Liver (tissue), 9 donors: Measurements from ENCODE around the gene MBLAC1. TPM values are rescaled to one million over a fixed set of nuclear protein-coding genes. Genes with fewer than 3 reads are reported as not detected.

Experiments
- DNase-seq: peaks from one replicate; pipeline ENCODE4 v3.0.0-alpha.2; 2017; ENCODE audit warnings: low spot score
- H3K27ac ChIP-seq, 2 donors: one replicate each; pipeline ENCODE4 v1.7.0; 2013; ENCODE audit warnings: inconsistent platforms in 2 of 2, low read length in 2 of 2, control low read depth in 1 of 2, low read depth in 1 of 2, mild to moderate bottlenecking in 1 of 2
- H3K27me3 ChIP-seq, 4 donors: one replicate each; pipeline versions ENCODE4 v1.6.1 to v1.7.0; 2013; ENCODE audit warnings: low read length in 3 of 4, inconsistent platforms in 1 of 4, mild to moderate bottlenecking in 1 of 4, moderate library complexity in 1 of 4; ENCODE audit not compliant: control insufficient read depth in 4 of 4, insufficient read depth in 4 of 4
- H3K36me3 ChIP-seq, 4 donors: one replicate each; pipeline versions ENCODE4 v1.6.1 to v1.7.0; 2013; ENCODE audit warnings: low read length in 3 of 4, mild to moderate bottlenecking in 3 of 4, low read depth in 1 of 4, moderate library complexity in 1 of 4; ENCODE audit not compliant: control insufficient read depth in 4 of 4, insufficient read depth in 3 of 4
- H3K4me1 ChIP-seq, 4 donors: one replicate each; pipeline versions ENCODE4 v1.6.1 to v1.7.0; 2013; ENCODE audit warnings: low read length in 3 of 4, mild to moderate bottlenecking in 3 of 4, moderate library complexity in 1 of 4; ENCODE audit not compliant: control insufficient read depth in 4 of 4, insufficient read depth in 4 of 4
- H3K4me3 ChIP-seq, 3 donors: one replicate each; pipeline versions ENCODE4 v1.6.1 to v1.7.0; 2013; ENCODE audit warnings: low read length in 3 of 3, control low read depth in 1 of 3, low read depth in 1 of 3, mild to moderate bottlenecking in 1 of 3
- H3K9ac ChIP-seq, 2 donors: one replicate each; pipeline ENCODE4 v1.7.0; 2013; ENCODE audit warnings: low read length in 2 of 2, mild to moderate bottlenecking in 2 of 2, moderate library complexity in 2 of 2, control low read depth in 1 of 2, low read depth in 1 of 2
- H3K9me3 ChIP-seq, 4 donors: one replicate each; pipeline versions ENCODE4 v1.6.1 to v1.7.0; 2013; ENCODE audit warnings: low read length in 3 of 4; ENCODE audit not compliant: control insufficient read depth in 4 of 4
- ATF3 ChIP-seq: IDR thresholded peaks from 2 replicates; pipeline ENCODE4 v1.6.1; 2016; ENCODE audit warnings: antibody characterized with exemption
- EGR1 ChIP-seq, 2 donors: IDR thresholded peaks; 2 replicates each; pipeline ENCODE4 v1.6.1; 2016 to 2018; ENCODE audit warnings: antibody characterized with exemption in 2 of 2, low read depth in 2 of 2
- FOXA1 ChIP-seq: IDR thresholded peaks from 2 replicates; pipeline ENCODE4 v1.6.1; 2016; ENCODE audit warnings: antibody characterized with exemption
- FOXA2 ChIP-seq: IDR thresholded peaks from 2 replicates; pipeline ENCODE4 v1.6.1; 2016; ENCODE audit warnings: antibody characterized with exemption
- MAX ChIP-seq: IDR thresholded peaks from 2 replicates; pipeline ENCODE4 v1.6.1; 2016; ENCODE audit warnings: antibody characterized with exemption
- RAD21 ChIP-seq, 2 donors: IDR thresholded peaks; 2 replicates each; pipeline ENCODE4 v1.6.1; 2016; ENCODE audit warnings: antibody characterized with exemption in 2 of 2, mild to moderate bottlenecking in 2 of 2
- REST ChIP-seq: IDR thresholded peaks from 2 replicates; pipeline ENCODE4 v1.6.1; 2016; ENCODE audit warnings: antibody characterized with exemption, mild to moderate bottlenecking
- RXRA ChIP-seq, 2 donors: IDR thresholded peaks; 2 replicates each; pipeline ENCODE4 v1.6.1; 2017 to 2018; ENCODE audit warnings: antibody characterized with exemption in 2 of 2, mild to moderate bottlenecking in 1 of 2
- SP1 ChIP-seq: IDR thresholded peaks from 2 replicates; pipeline ENCODE4 v1.6.1; 2018; ENCODE audit warnings: antibody characterized with exemption, mild to moderate bottlenecking
- YY1 ChIP-seq: IDR thresholded peaks from 2 replicates; pipeline ENCODE4 v1.6.1; 2016; ENCODE audit warnings: antibody characterized with exemption, mild to moderate bottlenecking
- ZBTB33 ChIP-seq: IDR thresholded peaks from 2 replicates; pipeline ENCODE4 v1.6.1; 2016; ENCODE audit warnings: antibody characterized with exemption
- WGBS: extraction: QIAGEN DNeasy Blood & Tissue Kit; methylation state at CpG from one replicate; pipeline ENCODE4 v1.1.7; 2013; 5-methylcytosine and 5-hydroxymethylcytosine counted together
- polyA plus RNA-seq, 2 donors: library from polyadenylated mRNA; stranded (reverse) in 1 of 2; unstranded in 1 of 2; fragments of 200-250 nt in 1 of 2; fragments of >200 nt in 1 of 2; fragmentation: Nextera tagmentation in 1 of 2; extraction: Ambion mirVana in 1 of 2; gene quantifications; one replicate each; pipeline versions ENCODE4 v1.2.1 to v1.2.3, GENCODE V29; 2013 to 2015
- total RNA-seq, 2 donors: library from RNA; depleted of rRNA; stranded (reverse); fragments of >200 nt; gene quantifications; one replicate each; pipeline ENCODE4 v1.2.3, GENCODE V29; 2014
- TF ChIP-seq, protein P1 (sequence below): fragments of 150-350 bp; IDR thresholded peaks from 2 replicates; pipeline ENCODE4 v1.5.1; 2017; ENCODE audit warnings: improper control_type of control experiment, low read depth, low read length; ENCODE audit not compliant: missing input control
- donor health status: healthy.
- donor health status: healthy.
- donor health status: healthy.
- donor health status: healthy.
- donor health status: healthy.

The MBLAC1 gene
- total and polyA plus RNA-seq, 4 donors, result 1.0 to 1.4 (median 1.3) TPM

DNA sequence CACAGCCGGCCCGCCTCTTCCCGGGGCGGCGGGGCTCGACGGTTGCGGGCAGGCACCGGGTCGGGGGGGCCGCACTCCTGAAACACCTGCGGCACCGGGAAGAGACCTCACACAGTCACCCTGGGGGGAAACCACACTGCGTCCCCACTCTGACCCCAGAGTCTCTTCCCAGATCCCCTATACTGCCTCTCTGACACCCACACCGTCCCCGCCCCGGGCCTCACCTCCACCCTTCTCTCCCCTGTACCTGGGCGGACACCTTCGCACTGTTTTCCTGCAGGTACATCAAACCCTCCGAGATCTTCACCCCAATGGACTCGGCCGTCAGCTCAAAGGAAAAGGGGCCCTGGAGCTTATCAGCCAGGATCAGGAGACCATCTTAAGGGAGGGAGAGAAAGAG is 45.1 kb downstream of the MBLAC1 start:
- Histone ChIP-seq H3K9ac (no peak overlapping the region), H3K9me3 (no peaks in the 10 kb centered on the region), H3K4me1 (peaks cover 0 to 11% (median 4%) of the 10 kb centered on the region in 4 donors), H3K27me3 (peaks cover 0 to 8% (median 2%) of the 10 kb centered on the region in 4 donors), H3K27ac (no peak overlapping the region), H3K36me3 (no peaks in the 10 kb centered on the region), H3K4me3 (peak overlapping the region in 1 of 3 donors; percentile 44)
- no peak for TF ChIP-seq ATF3
- TF ChIP-seq REST, result no peak
- no peak for TF ChIP-seq ZBTB33
- no peak for TF ChIP-seq SP1
- no peak for TF ChIP-seq FOXA2
- WGBS, result 31% methylated on average over 22 of the region's 22 CpGs
- no peak for DNase-seq

DNA sequence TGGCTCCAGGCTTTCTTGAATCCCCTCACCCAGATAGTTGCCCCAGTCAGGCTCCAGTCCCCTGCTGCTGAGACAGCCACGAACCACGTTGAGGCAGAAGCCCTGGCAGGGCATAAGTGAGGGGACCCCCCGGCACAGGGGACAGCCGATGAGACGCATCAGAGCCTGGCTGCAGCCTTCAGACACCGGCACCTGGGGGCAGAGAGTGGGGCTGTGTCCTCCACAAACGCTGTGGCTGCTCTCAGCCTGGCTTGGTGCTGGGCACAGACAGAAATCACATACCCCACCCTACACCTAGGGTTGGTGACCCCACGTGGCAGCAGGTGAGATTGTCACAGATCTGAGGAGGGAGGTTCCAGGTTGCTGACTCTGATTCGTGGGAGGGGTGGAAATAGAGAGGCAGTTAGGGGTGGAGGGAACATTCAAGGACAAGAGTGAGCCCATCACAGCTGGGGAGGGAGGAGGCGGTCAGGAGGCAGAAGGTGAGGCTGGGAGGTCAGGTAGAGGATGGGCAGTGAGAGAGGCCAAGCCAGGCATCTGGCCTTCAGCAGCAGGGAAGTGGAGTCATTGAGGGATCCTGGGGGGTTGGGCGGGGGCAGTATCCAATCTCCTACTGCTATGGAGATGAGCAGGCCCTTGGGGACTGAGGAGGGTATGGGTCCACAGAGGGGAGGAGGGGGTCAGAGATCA is 47.2 kb downstream of the MBLAC1 start:
- Histone ChIP-seq H3K4me1 (peaks cover 0 to 12% (median 7%) of the 10 kb centered on the region in 4 donors), H3K9ac (no peak overlapping the region), H3K9me3 (no peaks in the 10 kb centered on the region), H3K36me3 (no peaks in the 10 kb centered on the region), H3K4me3 (no peak overlapping the region), H3K27ac (no peak overlapping the region), H3K27me3 (peaks cover 0 to 3% (median 2%) of the 10 kb centered on the region in 4 donors)
- TF ChIP-seq FOXA2, result no peak
- TF ChIP-seq ZBTB33, result no peak
- no peak for TF ChIP-seq YY1
- TF ChIP-seq, protein P1, sequence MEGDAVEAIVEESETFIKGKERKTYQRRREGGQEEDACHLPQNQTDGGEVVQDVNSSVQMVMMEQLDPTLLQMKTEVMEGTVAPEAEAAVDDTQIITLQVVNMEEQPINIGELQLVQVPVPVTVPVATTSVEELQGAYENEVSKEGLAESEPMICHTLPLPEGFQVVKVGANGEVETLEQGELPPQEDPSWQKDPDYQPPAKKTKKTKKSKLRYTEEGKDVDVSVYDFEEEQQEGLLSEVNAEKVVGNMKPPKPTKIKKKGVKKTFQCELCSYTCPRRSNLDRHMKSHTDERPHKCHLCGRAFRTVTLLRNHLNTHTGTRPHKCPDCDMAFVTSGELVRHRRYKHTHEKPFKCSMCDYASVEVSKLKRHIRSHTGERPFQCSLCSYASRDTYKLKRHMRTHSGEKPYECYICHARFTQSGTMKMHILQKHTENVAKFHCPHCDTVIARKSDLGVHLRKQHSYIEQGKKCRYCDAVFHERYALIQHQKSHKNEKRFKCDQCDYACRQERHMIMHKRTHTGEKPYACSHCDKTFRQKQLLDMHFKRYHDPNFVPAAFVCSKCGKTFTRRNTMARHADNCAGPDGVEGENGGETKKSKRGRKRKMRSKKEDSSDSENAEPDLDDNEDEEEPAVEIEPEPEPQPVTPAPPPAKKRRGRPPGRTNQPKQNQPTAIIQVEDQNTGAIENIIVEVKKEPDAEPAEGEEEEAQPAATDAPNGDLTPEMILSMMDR, result no peak
- TF ChIP-seq RXRA (IDR thresholded peaks at IDR 0.05), result no peak
- TF ChIP-seq FOXA1, result no peak
- TF ChIP-seq MAX, result no peak
- no peak for TF ChIP-seq REST
- no peak for TF ChIP-seq RAD21 (IDR thresholded peaks at IDR 0.05)
- TF ChIP-seq EGR1 (IDR thresholded peaks at IDR 0.05; ENCODE audit: low read depth in 2 of 2), result no peak
- DNase-seq, result no peak
- whole genome bisulfite sequencing, result 89% methylated on average over 11 of the region's 11 CpGs
